Activated CD4-positive, CD25-positive, alpha-beta regulatory T cell treated with anti-CD3 and anti-CD28 coated beads, Interleukin-2, amount 50 U/mL, for 16 hours (primary cell): Measurements from ENCODE around the gene FBN2.
"Not testable (repeated sequence)": the region's sequence is repeated elsewhere in the genome, so short reads cannot be mapped to it uniquely, and the experiment has no call there.

Experiments
- DNase-seq: peaks from one replicate; pipeline ENCODE4 v3.0.0-alpha.2; 2020; ENCODE audit warnings: low read depth, low spot score

The FBN2 gene

DNA sequence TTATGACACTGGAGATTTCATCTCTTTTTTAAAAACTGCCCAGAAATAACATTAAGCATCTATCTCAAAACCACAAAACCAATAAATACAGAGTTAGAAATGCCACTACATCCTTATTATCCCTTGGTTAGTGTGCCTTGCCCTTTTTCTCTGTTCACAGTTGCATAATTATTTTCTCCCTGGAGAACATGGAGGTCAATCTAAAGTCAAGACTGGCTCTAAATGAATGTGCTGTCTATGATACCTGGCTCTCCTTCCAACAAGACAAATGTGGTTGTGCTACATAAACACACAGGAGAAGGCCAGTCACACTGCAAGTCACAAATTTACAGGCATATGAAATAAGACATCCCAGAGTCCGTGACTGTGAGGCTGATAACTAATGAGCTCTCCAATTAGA, 2.8 kb downstream of the FBN2 start:
- DNase-seq, result no peak

DNA sequence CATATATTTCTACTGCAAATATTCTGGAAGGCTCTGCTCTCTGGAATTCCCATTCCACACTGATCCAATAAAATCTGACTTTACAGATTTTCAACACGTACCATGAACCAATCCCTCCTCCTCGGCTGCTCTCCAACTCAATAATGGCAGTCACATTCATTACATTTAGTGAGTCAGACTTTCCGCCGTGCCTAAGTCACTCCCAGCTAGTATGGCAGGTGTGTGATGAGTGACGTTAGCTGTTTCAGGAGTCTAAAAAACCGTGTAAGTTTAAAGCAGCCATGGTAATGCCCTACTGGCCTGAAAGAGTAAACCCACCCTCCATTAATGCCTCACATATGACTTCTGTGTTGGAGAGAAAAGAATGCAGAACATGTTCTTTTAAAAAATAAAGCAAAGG, 3.3 kb downstream of the FBN2 start:
- no peak for DNase-seq

DNA sequence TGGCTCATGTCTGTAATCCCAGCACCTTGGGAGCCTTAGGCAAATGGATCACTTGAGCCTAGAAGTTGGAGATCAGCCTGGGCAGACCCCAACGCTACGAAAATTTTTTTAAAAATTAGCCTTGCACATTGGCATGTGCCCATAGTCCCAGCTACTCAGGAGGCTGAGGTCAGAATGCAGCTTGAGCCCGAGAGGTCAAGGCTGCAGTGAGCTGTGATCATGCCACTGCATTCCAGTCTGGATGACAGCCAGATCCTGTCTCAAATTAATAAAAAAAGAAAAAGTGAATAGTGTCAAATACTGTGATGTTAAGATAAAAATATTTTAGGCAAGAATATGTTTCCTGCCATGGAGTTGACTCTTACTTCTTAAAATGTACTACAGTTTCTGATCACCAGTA, 5.3 kb downstream of the FBN2 start:
- no peak for DNase-seq

DNA sequence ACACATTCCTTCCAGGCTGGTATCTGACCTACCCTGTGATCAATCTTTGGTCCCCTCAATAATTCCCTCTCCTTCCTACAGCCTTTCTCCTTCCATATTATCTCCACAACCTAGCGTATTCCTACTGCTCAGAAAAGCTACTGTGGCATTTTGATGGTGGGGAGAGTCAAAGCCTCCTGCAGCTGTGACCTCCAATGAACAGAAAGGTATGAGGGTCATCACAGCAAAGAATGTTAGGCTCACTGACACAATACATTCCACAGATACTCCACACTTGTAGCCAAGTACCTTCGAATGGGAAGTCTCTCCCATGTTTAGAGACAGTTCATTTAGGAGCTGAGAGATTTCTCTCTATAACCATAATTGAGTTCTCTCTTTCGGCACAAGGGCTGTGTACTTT, 5.9 kb downstream of the FBN2 start:
- no peak for DNase-seq

DNA sequence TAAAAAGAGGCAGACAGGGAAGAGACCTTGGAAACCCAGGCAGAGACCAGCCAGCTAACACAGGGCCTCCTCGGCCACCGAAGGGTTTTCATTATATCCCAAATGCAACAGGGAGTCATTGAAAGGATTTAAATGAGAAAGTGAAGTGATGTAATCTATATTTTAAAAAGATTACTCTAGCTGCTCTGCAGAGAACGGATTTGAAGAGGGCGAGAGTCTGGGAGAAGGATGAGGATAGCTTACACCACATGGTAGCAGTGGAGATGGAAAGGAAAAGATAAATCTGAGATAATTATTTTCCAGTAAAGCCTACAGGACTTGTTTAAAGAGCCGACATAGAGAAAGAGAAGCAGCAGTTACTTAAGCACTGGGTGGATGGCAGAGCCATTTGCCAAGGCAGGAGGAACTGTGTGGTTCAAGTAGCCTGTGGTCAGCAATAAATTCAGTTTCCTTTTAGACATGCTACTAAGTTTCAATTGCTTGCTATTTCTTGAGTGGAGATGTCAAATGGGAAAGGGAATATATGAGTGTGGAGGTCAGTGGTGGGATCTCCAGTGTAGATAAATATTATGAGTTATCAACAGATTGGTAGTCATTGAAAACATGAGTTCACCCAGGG, 9.3 kb downstream of the FBN2 start:
- DNase-seq, result no peak

DNA sequence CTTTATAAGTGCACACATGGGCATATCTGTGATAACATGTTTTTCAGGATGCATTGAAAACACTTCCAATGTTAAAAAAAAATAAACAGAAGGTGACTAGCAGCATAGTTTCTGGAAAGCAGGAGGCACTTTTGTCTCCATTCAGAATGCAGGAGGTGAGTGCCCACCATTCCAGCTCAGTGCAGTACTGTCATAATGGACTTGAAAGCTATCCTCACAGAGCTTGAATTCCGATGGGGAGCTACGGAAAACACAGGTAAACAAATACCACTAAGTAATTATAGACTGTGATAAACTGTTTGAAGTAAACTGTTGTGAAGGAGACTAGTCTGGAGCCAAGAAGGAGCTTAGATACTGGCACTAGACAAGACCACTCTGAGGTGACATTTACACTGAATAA, 9.9 kb downstream of the FBN2 start:
- DNase-seq, result no peak

DNA sequence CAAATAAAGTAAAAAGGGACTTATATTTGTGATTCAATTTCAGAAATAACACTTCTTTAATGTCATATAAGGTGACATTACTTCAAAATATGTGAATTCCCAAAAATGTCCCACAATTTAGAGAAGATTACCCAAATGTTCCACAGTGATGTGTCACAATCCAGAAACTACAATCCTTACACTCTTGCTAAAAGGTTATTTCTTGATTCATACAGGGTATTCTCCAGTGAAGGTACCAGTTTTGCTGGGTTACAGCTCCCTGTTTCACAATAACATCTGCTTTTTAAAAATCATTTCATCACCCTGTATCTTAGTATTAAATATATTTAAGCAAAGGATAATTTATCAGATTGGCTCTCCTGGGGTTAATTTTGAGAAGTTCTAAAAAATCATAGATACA, 11.0 kb downstream of the FBN2 start:
- DNase-seq, result no peak

DNA sequence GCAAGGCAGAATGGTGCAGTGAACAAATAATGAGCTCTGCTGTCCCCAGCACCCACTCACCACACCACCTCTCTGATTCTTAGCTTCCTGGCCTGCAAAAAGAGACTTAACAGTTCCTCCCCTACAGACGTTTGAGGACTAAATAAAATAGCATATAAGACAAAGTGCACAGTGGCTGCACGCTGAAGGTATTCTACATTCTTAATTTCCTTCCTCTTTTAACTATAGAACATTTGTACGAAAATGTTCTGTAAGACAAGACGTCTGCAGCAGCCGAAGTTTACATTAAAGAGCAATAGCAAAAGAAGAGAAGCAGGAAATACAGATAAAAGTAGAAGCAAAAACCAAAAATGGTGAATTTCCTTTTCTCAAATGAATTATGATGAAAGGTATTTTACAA, 15.7 kb downstream of the FBN2 start:
- no peak for DNase-seq

DNA sequence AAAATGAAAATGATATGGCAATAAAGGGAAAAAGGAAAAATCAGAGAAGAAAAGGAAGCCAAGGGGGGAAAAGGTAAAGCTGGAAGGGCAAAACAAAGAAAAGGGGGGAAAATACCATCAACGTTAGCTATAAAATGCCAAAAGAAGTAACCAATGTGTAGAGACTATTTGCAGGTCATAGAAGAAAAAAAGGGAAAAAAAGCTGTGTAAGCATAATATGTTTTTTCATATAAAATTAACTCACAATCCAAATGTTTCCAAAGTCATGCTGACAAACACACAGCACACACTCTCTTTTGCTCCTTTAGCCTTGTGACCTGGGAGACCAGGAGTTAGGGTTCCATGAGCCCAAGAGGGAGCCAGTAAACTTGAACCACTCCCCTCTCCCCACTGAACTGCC, 18.2 kb downstream of the FBN2 start:
- DNase-seq, result no peak

DNA sequence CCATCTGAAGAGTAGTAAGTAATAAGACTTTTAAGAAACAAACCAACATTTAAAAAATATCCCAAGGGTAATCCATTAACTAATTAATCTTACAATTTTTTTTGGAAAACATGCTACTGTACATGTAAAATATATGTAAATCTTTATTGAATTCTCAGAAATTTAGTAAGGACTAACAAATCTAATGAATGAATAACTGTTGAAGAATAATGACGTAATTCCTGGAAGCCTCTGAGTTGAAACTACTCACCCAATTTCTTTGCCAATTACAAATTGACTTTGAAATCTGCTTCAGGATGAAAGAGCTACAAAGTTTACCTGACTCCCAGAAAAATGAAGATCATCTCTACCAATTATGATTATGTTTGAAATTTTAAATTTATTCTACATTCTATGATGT, 21.1 kb downstream of the FBN2 start:
- DNase-seq, result no peak

DNA sequence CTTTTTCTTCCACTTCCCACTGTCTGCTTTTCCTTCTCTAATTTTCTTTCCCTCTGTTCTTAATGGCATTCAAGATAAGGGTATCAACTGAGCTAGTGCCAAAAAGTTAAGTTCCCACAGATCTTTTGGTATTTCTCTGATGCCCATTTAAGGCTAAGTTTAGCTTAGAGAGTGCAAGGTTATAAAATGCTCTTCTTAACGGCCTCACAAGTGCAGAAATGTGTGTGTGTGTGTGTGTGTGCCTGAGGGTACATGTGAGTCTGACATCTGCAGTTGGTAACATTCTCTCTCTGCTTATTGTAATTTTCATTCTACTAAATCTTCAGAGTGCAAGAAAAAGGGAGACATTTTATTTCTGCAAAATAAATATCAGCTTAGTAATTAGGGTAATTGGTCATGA, 24.2 kb downstream of the FBN2 start:
- no peak for DNase-seq

DNA sequence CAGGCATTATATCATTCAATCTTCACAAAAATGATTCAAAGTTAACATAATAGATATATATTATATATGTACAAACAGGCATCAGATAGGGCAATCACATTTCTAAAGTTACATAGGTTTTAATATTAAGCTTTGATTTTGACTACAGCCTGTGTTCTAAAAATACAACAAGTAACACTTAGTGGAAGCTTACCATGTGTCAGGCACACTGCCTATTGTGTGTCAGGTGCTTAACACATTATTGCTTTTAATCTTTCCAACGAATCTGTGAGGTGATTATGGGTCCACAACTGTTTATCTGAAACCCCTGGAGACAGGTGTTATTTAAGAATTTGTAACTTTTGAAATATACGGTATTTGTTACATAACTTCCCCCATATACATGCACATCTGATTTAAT, 25.2 kb downstream of the FBN2 start:
- no peak for DNase-seq

DNA sequence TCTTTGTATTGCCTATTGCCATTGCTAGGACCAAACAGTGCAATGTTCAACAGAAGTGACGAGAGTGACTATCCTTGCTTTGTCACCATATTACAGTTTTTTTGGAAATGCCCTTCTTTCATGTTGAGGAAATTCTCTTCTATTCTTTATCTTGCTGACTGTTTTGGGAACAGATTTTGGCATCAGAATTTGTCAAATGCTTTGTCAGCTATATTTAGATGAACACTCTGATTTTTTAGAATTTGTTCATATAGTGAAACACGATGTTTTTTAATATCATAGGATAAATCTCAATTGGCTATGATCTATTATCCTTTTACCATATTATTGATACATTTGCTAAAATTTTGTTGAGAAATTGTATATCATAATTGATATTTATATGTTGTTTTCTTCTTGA, 31.4 kb downstream of the FBN2 start:
- no peak for DNase-seq

DNA sequence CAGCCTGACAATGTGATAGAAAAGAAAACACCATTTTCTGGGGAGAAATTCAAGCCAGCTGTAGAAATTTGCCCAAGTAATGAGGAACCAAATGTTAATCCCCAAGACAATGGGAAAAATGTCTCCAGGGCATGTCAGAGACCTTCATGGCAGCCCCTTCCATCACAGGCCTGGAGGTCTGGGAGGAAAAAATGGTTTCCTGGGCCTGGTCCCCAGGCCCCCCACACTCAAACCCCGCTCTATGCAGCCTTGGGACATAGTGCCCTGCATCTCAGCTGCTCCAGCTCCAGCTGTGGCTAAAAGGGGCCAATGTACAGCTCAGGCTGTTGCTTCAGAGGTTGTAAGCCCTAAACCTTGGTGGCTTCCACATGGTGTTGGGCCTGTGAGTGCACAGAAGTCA, 34.3 kb downstream of the FBN2 start:
- not testable (repeated sequence) for DNase-seq

DNA sequence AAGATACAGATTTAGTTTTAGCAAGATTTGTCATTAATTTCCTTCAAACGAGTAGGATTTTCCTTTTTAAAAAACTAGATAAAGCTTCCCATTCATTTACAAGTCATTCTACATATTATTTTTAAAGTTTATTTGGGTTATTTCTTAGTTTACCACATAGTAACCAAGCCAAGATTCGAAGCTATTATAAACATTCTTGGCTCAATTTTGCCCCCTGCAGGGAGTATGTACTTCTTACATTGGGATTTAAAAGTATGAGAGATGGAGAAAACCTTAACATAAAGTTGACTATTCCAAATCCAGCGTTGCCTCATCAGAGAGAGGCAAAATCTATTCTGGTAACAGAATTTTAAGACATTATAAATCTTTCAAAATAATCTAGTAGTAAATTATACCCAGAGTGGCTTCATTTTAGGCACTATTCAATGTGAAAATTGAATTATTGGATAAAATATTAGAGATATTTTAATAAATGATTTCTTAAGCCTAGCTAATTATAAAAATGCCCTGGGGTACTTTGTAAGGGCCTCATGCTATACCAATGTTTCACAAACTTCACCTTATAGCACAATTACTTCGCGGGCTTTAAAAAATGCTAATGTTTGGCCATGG, 39.1 kb downstream of the FBN2 start:
- DNase-seq, result no peak

DNA sequence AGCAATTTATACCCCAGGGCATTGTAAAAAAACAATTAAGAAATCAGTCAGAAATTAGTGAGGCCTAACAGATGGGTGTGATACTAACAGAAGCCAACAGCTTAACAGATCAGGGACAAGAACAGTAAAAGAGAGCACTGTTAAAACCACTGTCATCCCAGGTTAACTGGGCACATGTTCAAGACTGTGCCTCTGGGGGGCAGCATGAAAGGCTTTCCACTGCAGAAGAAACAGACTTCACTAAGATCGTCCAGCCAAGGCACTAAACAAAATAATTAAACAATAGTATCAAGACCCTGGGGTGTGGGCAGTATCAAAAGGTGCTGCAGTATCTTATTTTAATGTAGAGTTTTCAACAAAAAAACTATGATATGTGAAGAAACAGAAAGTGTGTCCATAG, 43.5 kb downstream of the FBN2 start:
- no peak for DNase-seq

DNA sequence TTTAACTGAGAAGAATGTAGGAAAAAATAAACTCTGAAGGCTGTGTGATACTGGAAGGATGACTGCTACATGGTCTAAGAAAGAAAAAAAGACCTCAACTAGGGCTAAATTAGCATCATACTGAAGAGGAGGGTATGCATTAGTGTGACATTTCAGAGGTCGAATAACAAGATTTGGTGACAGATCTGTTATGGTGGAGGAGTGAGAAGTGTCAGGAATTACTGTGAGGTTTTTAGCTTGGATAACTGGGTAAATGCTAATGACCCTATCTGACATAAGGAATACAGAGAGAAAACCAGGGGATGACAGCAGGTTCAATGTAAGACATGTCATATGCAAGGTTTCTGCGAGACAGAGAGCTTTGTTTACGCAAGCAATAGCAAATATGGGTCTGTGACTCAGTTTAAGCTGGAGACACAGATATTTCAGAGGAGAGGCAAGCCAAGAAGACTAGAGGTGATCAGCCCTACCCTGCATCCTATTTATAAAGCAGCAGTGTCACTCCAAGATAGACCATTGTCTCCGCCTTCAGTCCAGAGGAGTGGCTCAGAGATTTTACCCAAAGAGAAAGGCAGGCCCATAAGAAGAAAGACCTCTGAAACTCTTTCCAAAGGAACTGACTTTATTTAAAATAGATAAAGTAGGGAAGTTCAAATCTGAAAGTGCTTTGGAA, 44.3 kb downstream of the FBN2 start:
- DNase-seq, result no peak

DNA sequence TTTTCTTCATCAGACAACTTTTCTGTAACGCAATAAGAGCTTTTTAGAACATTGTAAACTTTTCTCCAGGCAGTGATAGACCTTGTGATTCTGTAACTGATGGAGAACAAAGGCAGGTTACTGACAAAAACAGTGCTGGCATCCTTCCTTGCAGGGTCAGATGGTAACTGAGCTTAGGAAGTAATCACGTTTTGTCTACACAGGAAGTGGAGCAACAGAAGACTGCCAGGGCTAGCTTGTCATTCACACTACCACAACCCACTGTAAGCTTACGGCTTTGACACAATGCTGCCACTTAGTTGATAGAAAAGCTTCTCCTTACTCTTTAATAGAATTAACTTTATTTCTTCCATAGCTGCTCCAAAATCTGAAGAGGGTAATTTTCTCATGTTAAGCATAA, 46.8 kb downstream of the FBN2 start:
- no peak for DNase-seq

DNA sequence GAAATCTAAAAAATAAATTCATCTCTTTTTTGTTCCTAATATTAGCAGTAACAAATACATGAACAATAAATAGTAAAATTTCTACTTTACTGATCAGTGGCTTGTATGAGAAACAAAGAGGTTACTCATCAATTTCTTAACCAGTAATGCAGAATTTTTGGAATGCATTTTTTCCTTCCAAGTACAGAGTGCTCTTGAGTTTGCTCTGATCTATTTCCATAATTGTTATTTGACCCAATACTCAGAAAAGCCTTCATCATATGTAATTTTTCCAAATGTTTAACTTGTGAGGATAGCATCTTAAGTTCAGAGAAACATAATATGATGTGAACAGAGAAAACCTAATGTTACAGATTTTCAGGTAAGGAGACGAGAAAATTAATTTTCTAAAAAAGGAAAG, 47.3 kb downstream of the FBN2 start:
- no peak for DNase-seq

DNA sequence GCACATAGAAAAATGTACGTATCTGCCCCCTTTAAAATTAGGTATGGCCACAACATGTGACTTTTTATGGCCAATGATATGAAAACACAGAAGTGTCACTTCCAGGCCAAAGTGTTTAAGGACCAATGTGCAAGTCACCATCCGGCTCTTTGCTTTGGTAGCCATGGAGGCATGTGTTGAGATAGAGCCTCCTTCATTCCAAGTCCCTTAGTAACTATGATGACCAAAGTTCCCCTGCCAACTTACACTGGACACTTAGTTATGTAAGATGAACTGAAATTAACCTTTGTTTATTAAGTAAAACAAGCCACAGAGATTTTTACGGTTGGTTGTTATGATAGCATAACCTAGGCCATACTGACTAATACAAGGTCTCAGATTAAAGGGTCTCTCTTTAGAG, 51.0 kb downstream of the FBN2 start:
- DNase-seq, result no peak

DNA sequence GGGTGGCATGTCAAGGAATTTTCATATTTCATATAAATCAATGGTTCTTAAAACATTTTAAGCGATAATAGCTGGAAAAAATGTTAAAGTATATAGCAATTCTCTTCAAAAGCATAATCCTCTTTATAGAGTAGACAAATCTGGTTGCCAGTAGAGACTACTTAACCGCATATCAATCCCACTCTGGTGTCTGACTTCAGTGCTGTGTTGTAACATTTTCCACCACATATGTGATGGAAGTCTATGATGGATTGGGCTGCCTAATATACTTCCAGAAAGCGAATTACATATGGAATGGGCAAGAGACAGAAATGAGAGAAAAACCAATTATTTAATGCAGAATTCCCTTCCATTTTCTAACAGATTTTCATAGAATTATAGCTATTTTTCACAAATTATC, 54.3 kb downstream of the FBN2 start:
- DNase-seq, result no peak

DNA sequence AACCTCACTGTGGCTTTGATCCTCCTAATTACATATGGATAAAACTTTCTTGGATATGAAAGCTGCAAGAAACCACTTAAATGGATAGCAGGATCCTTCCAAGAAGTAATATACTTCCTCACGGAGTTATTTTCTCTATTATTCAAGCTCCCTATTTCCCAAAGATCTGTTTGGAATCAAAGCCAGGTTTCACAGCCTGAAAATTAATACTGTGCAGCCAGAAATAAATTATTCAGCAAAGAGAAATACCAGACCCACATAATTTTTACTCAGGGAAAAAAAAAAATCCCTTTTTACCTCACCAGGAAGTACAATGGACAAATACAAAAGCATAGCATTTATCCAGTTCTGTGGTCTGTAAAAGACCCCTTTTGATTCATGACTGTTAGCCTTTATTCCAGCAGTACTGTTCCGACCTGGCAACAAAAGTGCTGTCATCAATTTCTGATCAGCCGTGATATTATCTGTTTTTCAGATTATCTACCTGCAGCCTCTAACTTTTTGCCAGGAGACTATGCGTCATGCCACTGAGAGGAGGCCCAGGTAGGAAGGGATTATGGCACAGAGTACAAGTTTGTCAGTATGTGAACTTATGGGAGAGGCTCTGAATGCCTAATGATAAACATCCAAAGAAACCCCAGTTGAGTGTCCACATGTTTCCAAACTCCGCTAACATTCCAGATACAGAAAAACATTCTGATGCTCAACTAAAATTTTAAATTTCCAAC, 57.0 kb downstream of the FBN2 start:
- no peak for DNase-seq

DNA sequence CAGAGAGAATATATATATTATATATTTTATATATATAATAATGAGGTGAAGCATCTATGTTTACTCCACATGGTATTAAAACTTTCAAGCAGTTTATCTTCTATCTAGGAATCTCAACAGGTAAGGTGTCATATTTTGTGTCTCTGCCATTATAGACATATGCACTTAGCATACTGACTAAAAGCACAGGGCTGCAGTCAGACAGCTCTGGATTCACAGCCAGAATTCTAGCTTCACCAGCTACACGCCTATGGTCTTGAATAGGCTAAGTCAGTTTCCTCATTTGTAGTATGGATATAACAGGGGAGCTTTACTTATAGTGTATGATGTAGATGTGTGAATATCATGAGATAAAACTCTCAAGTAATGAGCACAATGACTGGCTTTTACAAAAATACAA, 57.9 kb downstream of the FBN2 start:
- no peak for DNase-seq
